NCI-H82 treated with DMSO at 0.1 percent for 48 hours (cell line): ENCODE measurements around the gene AKAP7.
"Not testable (repeated sequence)": the region's sequence is repeated elsewhere in the genome, so short reads cannot be mapped to it uniquely, and the experiment has no call there.

Source experiments
- DNase-seq: peaks from one replicate; lab custom pipeline; 2025; ENCODE audit not compliant: unreplicated experiment; lab: John Stamatoyannopoulos, UW

Gene AKAP7

GRCh38 chr6:131135244-131136020 is at the start of gene AKAP7:
TSS of gene AKAP7 (plus strand) at chr6:131135467. CDS start at chr6:131135764, 297 bp downstream.
- DNase-seq = no peak

DNA sequence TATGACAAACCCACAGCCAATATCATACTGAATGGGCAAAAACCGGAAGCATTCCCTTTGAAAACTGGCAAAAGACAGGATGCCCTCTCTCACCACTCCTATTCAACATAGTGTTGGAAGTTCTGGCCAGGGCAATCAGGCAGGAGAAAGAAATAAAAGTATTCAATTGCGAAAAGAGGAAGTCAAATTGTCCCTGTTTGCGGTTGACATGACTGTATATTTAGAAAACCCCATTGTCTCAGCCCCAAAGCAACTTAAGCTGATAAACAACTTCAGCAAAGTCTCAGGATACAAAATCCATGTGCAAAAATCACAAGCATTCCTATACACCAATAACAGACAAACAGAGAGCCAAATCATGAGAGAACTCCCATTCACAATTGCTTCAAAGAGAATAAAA is 44.9 kb upstream of the AKAP7 start:
- not testable (repeated sequence) for DNase-seq

- not testable (repeated sequence) for DNase-seq
These were observed 43.3 kb upstream of the AKAP7 start for GRCh38 chr6:131091944-131092343.

GRCh38 chr6:131093334-131093733 is 41.9 kb upstream of the AKAP7 start:
- DNase-seq = no peak

- no peak for DNase-seq
These were observed 38.5 kb upstream of the AKAP7 start for GRCh38 chr6:131096786-131097185.

DNA sequence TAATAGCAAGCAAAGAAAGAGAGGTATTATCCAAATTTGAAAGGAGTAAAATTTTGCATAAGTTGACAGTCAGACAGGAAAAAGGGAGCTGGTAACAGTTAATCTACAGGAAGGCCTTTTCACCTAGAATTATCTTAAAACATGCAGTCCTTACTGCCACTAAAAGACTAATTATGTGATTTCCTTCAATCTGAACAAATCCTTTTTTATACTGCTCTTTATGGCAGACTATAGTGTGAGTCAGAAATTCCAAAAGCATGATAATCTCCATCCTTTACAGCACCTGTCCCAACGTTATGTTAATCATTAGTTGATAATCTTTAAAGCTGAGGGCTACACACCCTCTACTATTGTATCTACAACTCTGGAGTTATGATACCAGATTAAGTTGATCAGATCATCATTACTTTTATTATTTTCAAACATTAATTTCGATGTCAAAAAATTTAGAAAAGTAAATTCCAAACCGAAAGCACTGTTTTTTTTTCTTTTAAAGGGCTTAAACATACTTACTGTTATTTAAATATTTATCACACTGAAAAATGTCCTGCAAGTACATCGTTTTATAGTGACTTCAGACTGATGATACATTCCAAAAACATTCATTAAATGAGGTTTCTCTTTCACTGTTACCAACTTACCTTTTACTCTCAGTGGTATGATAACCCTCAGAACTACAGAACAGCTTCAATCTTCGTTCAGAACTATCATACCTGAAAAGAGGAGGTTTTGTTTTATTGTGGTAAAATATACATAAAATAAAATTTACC is 33.2 kb upstream of the AKAP7 start:
- no peak for DNase-seq

DNA sequence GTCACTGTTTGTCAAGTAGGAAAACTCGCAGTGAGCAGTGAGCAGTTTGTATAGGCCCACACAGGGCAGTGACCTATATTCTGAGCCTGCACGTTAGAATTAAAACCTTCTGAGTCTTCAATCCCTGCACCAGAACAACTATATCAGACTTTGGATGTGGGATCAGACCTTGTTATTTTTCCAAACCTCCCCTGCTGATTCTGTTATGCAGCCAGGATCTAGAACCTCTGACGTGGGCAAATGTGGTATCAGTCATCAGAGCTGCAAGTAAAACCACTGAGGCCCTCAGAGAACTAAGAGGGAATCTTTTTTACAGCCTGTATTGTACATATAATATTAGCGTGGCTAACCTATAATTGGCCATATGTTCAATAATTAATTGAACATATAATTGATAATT is 32.0 kb upstream of the AKAP7 start:
- no peak for DNase-seq

DNA sequence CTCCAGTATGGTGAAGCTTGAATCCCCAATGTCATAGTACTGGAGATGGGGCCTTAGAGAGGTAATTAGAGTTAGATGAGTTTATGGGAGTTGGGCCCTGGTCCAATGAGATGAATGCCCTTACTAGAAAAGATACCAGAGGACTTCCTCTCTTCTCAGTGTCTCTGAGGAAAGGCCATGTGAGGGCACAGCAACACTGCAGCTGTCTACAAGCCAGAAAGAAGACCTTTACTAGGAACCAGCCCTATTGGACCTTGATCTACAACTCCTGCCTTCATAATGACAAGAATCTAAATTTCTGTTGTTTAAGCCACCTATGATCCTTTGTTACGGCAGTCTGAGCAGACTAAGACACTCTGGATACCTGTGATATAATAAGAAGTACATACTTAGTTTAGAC is 31.4 kb upstream of the AKAP7 start:
- DNase-seq = no peak

- DNase-seq = no peak
These were observed 28.1 kb upstream of the AKAP7 start for GRCh38 chr6:131107151-131107550.

DNA sequence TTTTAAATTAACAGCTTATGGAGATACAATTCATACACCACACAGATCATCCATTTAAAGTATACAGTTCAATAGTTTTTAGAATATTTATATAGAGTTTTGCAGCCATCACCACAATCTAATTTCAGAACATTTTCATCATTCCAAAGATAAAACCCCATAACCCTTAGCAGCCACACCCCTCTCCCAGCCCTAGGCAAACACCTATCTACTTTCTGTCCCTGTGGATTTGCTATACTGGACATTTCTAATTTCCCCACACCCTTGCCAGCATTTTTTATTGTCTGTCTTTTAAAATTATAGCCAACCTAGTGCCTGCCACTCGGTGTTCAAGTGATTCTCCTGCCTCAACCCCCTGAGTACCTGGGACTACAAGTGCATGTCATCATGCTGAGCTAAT is 23.0 kb upstream of the AKAP7 start:
- DNase-seq = peak; percentile 29

DNA sequence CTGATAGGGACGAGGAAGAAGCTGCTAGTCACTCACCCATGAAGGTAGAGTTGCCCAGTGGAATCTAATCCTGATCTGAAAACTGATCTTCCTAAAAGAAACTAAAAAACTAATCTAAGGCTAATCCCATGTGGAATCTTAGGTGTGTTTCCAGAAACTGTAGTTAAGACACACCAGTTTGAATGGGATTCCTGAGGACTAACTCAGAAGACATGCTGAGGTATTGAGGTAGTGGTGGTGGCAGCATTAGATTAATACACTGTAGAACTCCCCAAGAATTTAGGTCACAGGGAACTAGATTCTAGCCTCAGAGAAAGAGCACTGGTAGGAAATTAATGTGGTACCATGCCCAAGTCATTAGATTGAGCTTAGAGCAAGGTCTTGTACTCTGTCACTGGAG is 19.6 kb upstream of the AKAP7 start:
- DNase-seq = no peak

DNA sequence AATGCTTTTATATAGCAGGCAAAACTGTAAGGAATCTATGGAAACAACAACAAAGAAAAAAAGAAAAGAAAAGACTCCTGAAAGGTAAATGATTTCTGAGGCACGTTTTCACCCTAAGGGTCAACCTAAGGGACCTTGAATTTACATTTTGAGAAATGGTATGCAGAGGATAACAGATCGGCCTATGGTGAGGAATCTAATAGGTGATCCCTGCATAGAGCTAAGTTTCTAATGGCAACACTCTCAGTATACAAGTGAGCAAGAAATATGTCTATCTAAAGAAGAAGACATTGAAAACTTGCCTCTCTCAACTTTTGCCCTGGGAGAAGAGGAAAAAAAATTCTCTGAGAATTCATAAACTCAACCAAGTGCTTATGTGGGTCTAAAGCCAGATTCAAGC is 18.9 kb upstream of the AKAP7 start:
- no peak for DNase-seq

DNA sequence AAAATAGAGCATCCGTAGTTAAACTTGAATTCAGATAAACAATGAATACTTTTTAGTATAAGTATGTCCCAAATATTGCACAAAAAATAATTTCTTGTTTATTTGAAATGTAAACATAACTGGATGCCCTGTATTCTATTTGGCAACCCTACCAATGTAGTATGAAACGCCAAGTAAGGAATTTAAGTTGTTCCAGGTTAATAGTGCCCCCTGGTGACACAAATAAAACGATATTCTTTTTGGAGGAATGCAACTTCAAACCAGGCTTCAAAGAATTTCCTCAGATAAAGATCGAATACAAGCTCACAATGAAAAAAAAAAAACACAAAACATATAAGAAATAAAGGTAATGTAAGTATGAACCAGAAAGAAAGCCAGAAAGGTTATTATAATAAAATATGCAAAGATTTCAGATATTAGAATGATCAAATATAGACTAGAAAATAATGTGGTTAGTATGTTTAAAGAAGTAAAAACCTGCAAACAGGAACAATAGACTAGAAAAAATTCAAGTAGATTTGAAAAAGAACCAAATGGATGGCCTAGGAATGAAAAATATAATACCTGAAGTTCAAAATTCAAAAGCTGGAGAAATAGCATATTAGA is 18.4 kb upstream of the AKAP7 start:
- DNase-seq = no peak

DNA sequence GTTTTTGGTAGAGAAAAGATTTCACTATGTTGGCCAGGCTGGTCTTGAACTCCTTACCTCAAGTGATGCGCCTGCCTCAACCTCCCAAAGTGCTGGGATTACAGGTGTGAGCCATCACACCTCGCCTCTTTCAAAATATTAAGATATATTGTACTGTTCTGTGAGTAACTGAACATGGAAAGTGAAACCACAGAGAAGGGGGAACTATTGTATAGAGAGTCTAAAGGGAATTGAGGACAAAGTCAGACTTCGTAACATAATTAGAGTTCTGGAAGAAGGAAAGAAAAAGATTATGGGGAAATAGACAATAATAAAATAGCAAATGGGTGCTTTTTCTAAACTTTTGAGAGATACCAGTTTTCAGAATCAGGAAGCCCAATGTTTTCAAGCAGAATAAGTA is 17.4 kb upstream of the AKAP7 start:
- DNase-seq = no peak

DNA sequence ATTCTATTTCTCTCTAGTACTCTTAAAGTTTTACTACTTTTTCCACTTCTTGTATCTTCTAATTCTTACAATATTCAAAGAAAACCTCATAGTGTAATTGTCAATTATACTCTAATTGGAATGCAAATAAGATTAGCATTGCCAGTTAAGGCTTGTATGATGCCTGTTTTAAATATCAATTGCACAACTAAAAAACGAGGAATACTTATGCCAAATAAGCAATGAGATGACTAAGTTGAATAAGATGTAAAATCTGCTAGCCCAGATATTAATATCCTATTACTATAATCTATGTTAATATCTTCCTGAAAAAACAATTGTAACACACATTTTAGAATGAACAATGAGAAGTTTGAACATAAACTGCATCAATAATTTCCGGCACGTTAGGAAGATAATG is 13.3 kb upstream of the AKAP7 start:
- DNase-seq = no peak

GRCh38 chr6:131122516-131122915 is 12.8 kb upstream of the AKAP7 start:
- peak; percentile 59 for DNase-seq

GRCh38 chr6:131124336-131125071 is 10.8 kb upstream of the AKAP7 start:
- no peak for DNase-seq

DNA sequence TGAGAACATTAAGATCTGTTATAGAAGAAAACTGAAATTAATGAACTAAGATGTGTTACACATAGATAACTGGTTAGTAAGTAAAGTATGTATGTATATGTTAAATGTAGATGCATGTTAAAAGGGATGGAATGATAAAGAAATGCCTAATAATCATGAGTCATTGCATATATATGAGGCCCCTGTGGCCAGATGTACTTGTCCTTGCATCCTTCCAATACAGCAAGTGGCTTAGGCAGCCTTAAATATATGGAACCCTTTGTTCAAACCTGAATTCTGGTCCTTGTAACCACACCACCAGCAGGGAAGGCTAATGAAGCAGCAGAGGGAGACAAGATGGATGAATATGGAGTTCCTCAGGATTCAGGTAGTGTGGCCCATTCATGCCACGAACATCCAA is 9.8 kb upstream of the AKAP7 start:
- DNase-seq = no peak

DNA sequence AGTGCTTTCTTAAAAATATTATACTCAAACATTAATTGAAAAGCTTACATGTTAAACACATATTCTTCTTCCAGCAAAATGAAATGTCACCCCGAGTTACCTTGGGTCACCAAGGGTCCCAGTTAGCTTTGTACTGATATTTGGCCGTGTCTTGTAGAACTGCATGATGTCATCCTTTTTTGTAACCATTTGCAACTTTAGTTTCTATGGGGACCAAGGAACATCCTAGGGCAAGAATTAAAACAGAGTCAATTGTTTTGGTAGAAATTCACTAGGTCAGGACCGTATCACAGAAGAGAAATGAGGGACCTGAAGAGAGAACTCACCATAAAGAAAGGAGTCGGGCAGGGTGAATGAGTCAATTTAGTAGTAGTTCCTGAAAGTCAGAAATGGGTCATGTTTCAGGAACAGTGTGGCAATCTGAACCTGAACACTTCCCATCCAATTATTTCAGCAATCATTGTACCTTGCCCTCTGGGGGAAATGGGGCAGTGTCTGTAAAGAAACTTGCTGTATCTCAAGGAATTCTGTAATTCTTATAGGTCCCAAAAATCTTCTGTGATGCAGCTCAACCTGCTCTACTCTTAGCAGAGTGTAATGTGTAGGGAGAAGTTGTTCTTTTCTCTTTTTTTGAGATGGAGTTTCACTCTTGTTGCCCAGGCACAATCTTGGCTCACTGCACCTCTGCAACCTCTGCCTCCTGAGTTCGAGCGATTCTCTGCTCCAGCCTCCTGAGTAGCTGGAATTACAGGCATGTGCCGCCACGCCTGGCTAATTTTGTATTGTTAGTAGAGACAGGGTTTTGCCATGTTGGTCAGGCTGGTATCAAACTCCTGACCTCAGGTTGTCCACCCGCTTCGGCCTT is 5.3 kb upstream of the AKAP7 start:
- DNase-seq = no peak

DNA sequence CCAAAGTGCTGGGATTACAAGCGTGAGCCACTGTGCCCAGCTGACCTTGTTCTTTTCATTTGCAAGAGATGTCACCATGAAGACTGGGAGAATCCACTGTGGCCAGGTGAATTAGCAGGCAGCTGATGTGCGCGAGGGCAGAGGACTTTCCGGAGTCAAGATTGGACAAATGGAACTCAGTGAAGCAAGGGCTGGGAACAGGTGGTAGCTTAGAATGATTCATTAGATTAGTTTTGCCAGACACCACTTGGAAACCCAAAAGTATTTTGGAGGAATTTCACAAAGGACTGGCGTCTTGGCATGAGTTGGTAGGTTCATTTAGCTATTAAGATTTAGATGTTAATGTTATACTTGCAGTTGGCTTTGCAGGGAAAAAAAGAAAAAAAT is 4.7 kb upstream of the AKAP7 start:
- no peak for DNase-seq
